ENCODE measurements around the gene ELSPBP1.
"Not testable (repeated sequence)": the region's sequence is repeated elsewhere in the genome, so short reads cannot be mapped to it uniquely, and the experiment has no call there.

The ELSPBP1 gene

GRCh38 chr19:47994209-47994802 is at the start of gene ELSPBP1:
Gene ELSPBP1 (plus strand): TSS chr19:47994632. CDS start chr19:48008668, 14,036 bp downstream.
- DNase-seq, result no peak

GRCh38 chr19:47949852-47950521 is 44.4 kb upstream of the ELSPBP1 start:
- DNase-seq, result not testable (repeated sequence)

- DNase-seq, result not testable (repeated sequence)
These were observed 42.3 kb upstream of the ELSPBP1 start for GRCh38 chr19:47952132-47952531.

GRCh38 chr19:47955936-47956335 is 38.5 kb upstream of the ELSPBP1 start:
- DNase-seq, result not testable (repeated sequence)

- no peak for DNase-seq
These were observed 20.9 kb upstream of the ELSPBP1 start for GRCh38 chr19:47973529-47973928.

- no peak for DNase-seq
These were observed 3.1 kb upstream of the ELSPBP1 start for GRCh38 chr19:47991191-47991808.

- DNase-seq, result no peak
These were observed 2.4 kb upstream of the ELSPBP1 start, which contains the start of gene BSPH1 for GRCh38 chr19:47992070-47992469. Gene BSPH1 (minus strand): TSS chr19:47992170. CDS start chr19:47992081, 89 bp downstream.

GRCh38 chr19:47996230-47996727 is 1.8 kb downstream of the ELSPBP1 start:
- no peak for DNase-seq

- no peak for DNase-seq
These were observed 4.4 kb downstream of the ELSPBP1 start for GRCh38 chr19:47998800-47999199.

GRCh38 chr19:48000846-48001245 is 6.4 kb downstream of the ELSPBP1 start:
- no peak for DNase-seq

- no peak for DNase-seq
These were observed 9.8 kb downstream of the ELSPBP1 start for GRCh38 chr19:48004236-48004635.

GRCh38 chr19:48006762-48007161 is 12.3 kb downstream of the ELSPBP1 start:
- no peak for DNase-seq

GRCh38 chr19:48010932-48011758 is 16.7 kb downstream of the ELSPBP1 start:
- DNase-seq, result no peak

GRCh38 chr19:48020686-48021085 is 26.3 kb downstream of the ELSPBP1 start:
- DNase-seq, result peak; percentile 63

- no peak for DNase-seq
These were observed 28.6 kb downstream of the ELSPBP1 start for GRCh38 chr19:48023011-48023410.

- DNase-seq, result no peak
These were observed 29.1 kb downstream of the ELSPBP1 start for GRCh38 chr19:48023518-48023917.

GRCh38 chr19:48025480-48025879 is 31.0 kb downstream of the ELSPBP1 start:
- DNase-seq, result no peak

- DNase-seq, result no peak
These were observed 35.0 kb downstream of the ELSPBP1 start for GRCh38 chr19:48029431-48029830.

GRCh38 chr19:48030073-48030472 is 35.6 kb downstream of the ELSPBP1 start:
- DNase-seq, result no peak

- DNase-seq, result no peak
These were observed 39.2 kb downstream of the ELSPBP1 start for GRCh38 chr19:48033604-48034003.

GRCh38 chr19:48036765-48037164 is 42.3 kb downstream of the ELSPBP1 start:
- DNase-seq, result no peak

- DNase-seq, result no peak
These were observed 47.6 kb downstream of the ELSPBP1 start for GRCh38 chr19:48041877-48042580.

Measured in inflammatory macrophage treated with lipopolysaccharide for 1 hour (primary cell).